BE2C (cell line): ENCODE results near the gene NTHL1.

Experiments used
- DNase-seq: peaks from one replicate; pipeline ENCODE4 v3.0.0-alpha.2; 2020
- H3K27me3 ChIP-seq: fragments of 250-450 bp; sonication (Bioruptor Pico); 2 replicates; pipeline ENCODE4 v1.5.1; 2020; ENCODE audit warnings: mild to moderate bottlenecking
- H3K36me3 ChIP-seq: fragments of 250-450 bp; sonication (Bioruptor Pico); 2 replicates; pipeline ENCODE4 v1.5.1; 2020; ENCODE audit warnings: mild to moderate bottlenecking
- H3K4me1 ChIP-seq: fragments of 250-450 bp; sonication (Bioruptor Pico); 2 replicates; pipeline ENCODE4 v1.5.1; 2020
- H3K4me3 ChIP-seq: 2 replicates; pipeline ENCODE4 v1.5.1; 2011; ENCODE audit warnings: low read depth, low read length
- H3K9me3 ChIP-seq: fragments of 250-450 bp; sonication (Bioruptor Pico); 2 replicates; pipeline ENCODE4 v1.5.1; 2020
- TF ChIP-seq, protein P1 (sequence below): IDR thresholded peaks from 2 replicates; pipeline ENCODE4 v1.5.1; 2012; ENCODE audit warnings: mild to moderate bottlenecking, low read depth, low read length

The NTHL1 gene

GRCh38 chr16:2058420-2058819 is 10.8 kb upstream of the NTHL1 start:
- no peaks in the 10 kb centered on the region for H3K9me3 ChIP-seq
- no peaks in the 10 kb centered on the region for H3K27me3 ChIP-seq
- no peak overlapping the region for H3K4me3 ChIP-seq
- DNase-seq: no peak
- H3K36me3 ChIP-seq: peaks cover 5% of the 10 kb centered on the region
- H3K4me1 ChIP-seq: no peaks in the 10 kb centered on the region
- TF ChIP-seq, protein P1, sequence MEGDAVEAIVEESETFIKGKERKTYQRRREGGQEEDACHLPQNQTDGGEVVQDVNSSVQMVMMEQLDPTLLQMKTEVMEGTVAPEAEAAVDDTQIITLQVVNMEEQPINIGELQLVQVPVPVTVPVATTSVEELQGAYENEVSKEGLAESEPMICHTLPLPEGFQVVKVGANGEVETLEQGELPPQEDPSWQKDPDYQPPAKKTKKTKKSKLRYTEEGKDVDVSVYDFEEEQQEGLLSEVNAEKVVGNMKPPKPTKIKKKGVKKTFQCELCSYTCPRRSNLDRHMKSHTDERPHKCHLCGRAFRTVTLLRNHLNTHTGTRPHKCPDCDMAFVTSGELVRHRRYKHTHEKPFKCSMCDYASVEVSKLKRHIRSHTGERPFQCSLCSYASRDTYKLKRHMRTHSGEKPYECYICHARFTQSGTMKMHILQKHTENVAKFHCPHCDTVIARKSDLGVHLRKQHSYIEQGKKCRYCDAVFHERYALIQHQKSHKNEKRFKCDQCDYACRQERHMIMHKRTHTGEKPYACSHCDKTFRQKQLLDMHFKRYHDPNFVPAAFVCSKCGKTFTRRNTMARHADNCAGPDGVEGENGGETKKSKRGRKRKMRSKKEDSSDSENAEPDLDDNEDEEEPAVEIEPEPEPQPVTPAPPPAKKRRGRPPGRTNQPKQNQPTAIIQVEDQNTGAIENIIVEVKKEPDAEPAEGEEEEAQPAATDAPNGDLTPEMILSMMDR: no peak

DNA sequence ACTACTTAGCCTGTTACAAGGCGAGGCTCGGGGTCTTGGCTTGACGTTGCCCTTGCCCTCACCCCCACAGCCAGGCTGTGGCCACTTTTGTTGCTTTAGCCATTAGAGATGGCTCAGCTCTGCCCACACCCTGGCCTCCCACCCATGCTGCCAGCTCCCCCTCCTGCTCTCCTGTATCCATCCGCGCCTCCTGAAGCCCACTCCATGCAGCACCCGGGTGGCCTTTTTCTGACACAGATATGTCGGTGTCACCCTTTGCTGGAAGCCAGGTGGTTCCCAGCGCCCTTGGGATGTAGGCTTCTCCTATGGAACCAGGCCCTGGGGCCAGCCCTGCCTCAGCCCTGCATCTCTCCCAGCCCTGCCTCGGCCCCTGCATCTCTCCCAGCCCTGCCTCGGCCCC is 9.8 kb upstream of the NTHL1 start:
- H3K4me1 ChIP-seq: no peaks in the 10 kb centered on the region
- H3K27me3 ChIP-seq: no peaks in the 10 kb centered on the region
- H3K4me3 ChIP-seq: no peak overlapping the region
- TF ChIP-seq, protein P1: no peak
- peaks cover 7% of the 10 kb centered on the region for H3K36me3 ChIP-seq
- DNase-seq: no peak
- H3K9me3 ChIP-seq: no peaks in the 10 kb centered on the region

- no peak for DNase-seq
- no peak overlapping the region for H3K4me3 ChIP-seq
- TF ChIP-seq, protein P1: peak; percentile 42
- H3K9me3 ChIP-seq: no peaks in the 10 kb centered on the region
- no peaks in the 10 kb centered on the region for H3K4me1 ChIP-seq
- no peaks in the 10 kb centered on the region for H3K27me3 ChIP-seq
- peaks cover 9% of the 10 kb centered on the region for H3K36me3 ChIP-seq
Measured at GRCh38 chr16:2056681-2057407, 9.2 kb upstream of the NTHL1 start.

DNA sequence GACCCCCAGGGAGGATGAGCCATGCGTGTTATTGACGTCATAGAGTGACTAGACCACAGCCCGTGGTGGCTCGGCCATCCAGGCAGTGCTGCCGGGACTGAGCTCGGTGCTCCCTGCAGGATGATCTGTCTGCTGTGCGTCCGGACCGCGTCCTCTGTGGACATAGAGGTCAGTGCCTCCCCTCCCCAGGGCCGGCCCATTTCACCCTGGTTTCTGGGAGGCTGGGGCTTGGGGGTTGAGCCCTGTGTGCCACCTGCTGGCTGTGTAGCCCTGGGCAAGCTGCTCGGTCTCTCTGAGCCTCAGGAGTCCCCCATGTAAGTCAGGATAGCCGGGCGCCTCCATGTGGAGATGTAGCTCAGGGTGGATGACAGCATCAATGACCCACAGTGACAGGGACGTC is 8.4 kb upstream of the NTHL1 start:
- DNase-seq: peak; percentile 47
- Histone ChIP-seq H3K9me3 (no peaks in the 10 kb centered on the region), H3K36me3 (peaks cover 13% of the 10 kb centered on the region), H3K27me3 (no peaks in the 10 kb centered on the region), H3K4me1 (no peaks in the 10 kb centered on the region), H3K4me3 (no peak overlapping the region)
- TF ChIP-seq, protein P1: peak; percentile 40

- Histone ChIP-seq H3K4me3 (no peak overlapping the region), H3K4me1 (no peaks in the 10 kb centered on the region), H3K27me3 (no peaks in the 10 kb centered on the region), H3K9me3 (no peaks in the 10 kb centered on the region), H3K36me3 (peaks cover 13% of the 10 kb centered on the region)
- TF ChIP-seq, protein P1: no peak
- DNase-seq: no peak
Measured at GRCh38 chr16:2054543-2055245, 7.1 kb upstream of the NTHL1 start.

DNA sequence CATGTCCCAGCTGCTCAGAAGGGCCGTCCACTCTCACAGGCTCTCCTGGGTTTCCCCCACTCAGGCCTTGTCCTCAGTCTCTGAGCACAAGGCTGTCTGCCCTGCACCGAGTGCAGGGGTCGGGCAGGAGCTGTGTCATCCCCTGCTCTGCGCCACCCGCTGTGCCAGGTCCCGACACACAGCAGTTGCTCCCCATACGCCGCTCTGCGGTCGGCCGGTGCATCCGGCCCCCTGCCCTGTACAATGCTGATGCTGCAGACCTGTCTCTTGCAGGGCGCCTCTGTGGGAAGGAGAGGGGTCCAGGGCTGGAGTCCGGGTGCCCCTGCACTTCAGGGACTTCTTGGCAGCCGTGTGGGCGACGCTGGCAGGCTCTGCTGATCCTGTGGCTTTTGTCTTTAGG is 6.3 kb upstream of the NTHL1 start:
- no peak for DNase-seq
- TF ChIP-seq, protein P1: no peak
- Histone ChIP-seq H3K27me3 (no peaks in the 10 kb centered on the region), H3K36me3 (peaks cover 13% of the 10 kb centered on the region), H3K4me3 (no peak overlapping the region), H3K9me3 (no peaks in the 10 kb centered on the region), H3K4me1 (no peaks in the 10 kb centered on the region)
